Cardiac muscle cell (in vitro differentiated cells and primary cell): Measurements from ENCODE around the gene DLG2. TPM values are rescaled to one million over a fixed set of nuclear protein-coding genes. Genes with fewer than 3 reads are reported as not detected.

ENCODE experiments used
- DNase-seq, 2 donors: peaks; one replicate each; pipeline versions ENCODE4 v3.0.0 to v3.0.0-alpha.2; 2010 to 2017; ENCODE audit warnings: low read depth in 1 of 2, low spot score in 1 of 2
- H3K27ac ChIP-seq: fragments of 200-600 bp; sonication (generic); 2 replicates; pipeline ENCODE4 v1.5.1; 2016
- H3K27me3 ChIP-seq: fragments of 200-600 bp; sonication (generic); 2 replicates; pipeline ENCODE4 v1.6.0; 2016; ENCODE audit warnings: control low read depth
- H3K36me3 ChIP-seq: fragments of 200-600 bp; sonication (generic); 2 replicates; pipeline ENCODE4 v1.5.1; 2016; ENCODE audit warnings: control low read depth
- H3K4me1 ChIP-seq: fragments of 200-600 bp; sonication (generic); 2 replicates; pipeline ENCODE4 v1.8.1; 2017; ENCODE audit warnings: low read depth, mild to moderate bottlenecking, mixed run types
- H3K4me3 ChIP-seq: fragments of 200-600 bp; sonication (generic); 2 replicates; pipeline ENCODE4 v1.5.1; 2016; ENCODE audit warnings: mild to moderate bottlenecking
- H3K9me3 ChIP-seq: fragments of 200-600 bp; sonication (generic); 2 replicates; pipeline ENCODE4 v1.5.1; 2017; ENCODE audit warnings: low read depth, mild to moderate bottlenecking, control low read depth
- polyA plus RNA-seq: library from polyadenylated mRNA; unstranded; fragments of >200 nt; fragmentation: Nextera tagmentation; extraction: Ambion mirVana; gene quantifications from 2 replicates; pipeline ENCODE4 v1.2.1, GENCODE V29; 2016
- total RNA-seq: library from RNA; depleted of rRNA; stranded (reverse); fragments of >200 nt; gene quantifications from 2 replicates; pipeline ENCODE4 v1.2.3, GENCODE V29; 2016
- TF ChIP-seq, protein P1 (sequence below): IDR thresholded peaks from 2 replicates; pipeline ENCODE4 v1.5.1; 2012; ENCODE audit warnings: low read depth, mild to moderate bottlenecking, low read length

Gene DLG2
- total and polyA plus RNA-seq, 2 experiments from 2014 or later, result 3.5 to 15.9 TPM

DNA sequence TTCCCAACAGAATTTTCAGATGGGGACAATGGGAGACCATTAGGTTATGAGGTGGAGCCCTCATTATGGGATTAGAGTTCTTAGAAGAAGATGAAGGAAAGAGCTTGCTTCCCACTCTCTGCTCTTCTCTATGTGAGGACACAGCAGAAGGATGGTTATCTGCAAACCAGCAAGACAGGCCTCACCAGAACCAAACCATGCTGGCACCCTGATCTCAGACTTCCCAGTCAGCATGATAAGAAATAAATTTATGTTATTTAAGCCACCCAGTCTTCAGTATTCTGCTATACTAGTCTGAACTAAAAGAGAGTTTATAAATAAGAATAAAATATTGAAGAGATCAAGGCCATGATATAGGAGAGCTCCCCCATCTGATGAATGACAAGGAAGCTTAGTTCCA lies 1394.6 kb downstream of the DLG2 start:
- no peaks in the 10 kb centered on the region for H3K9me3 ChIP-seq
- H3K36me3 ChIP-seq, result no peaks in the 10 kb centered on the region
- TF ChIP-seq, protein P1, sequence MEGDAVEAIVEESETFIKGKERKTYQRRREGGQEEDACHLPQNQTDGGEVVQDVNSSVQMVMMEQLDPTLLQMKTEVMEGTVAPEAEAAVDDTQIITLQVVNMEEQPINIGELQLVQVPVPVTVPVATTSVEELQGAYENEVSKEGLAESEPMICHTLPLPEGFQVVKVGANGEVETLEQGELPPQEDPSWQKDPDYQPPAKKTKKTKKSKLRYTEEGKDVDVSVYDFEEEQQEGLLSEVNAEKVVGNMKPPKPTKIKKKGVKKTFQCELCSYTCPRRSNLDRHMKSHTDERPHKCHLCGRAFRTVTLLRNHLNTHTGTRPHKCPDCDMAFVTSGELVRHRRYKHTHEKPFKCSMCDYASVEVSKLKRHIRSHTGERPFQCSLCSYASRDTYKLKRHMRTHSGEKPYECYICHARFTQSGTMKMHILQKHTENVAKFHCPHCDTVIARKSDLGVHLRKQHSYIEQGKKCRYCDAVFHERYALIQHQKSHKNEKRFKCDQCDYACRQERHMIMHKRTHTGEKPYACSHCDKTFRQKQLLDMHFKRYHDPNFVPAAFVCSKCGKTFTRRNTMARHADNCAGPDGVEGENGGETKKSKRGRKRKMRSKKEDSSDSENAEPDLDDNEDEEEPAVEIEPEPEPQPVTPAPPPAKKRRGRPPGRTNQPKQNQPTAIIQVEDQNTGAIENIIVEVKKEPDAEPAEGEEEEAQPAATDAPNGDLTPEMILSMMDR, result no peak
- H3K27ac ChIP-seq, result no peak overlapping the region
- H3K27me3 ChIP-seq, result no peaks in the 10 kb centered on the region
- no peaks in the 10 kb centered on the region for H3K4me1 ChIP-seq
- no peak overlapping the region for H3K4me3 ChIP-seq
- no peak for DNase-seq

DNA sequence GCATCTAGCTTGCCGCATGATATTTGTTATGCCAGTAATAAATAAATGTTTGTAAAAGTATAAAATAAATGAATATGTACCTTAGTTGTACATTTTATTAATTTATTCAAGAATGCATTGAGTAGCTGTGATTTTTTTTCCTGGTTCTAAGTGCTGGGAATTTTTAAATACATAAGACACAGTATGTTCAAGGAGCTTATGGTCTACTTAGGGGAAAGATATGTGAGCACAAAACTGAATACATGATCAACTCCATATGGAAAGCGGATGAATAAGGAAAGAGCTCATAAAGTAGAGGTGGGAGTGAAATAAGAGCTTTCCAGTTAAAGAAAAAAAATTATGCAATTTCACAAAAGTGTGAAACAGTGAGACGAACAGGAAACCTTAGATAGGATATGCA lies 1396.7 kb downstream of the DLG2 start:
- DNase-seq, result no peak
- no peaks in the 10 kb centered on the region for H3K4me1 ChIP-seq
- no peaks in the 10 kb centered on the region for H3K9me3 ChIP-seq
- H3K36me3 ChIP-seq, result no peaks in the 10 kb centered on the region
- TF ChIP-seq, protein P1, result no peak
- no peak overlapping the region for H3K4me3 ChIP-seq
- no peak overlapping the region for H3K27ac ChIP-seq
- H3K27me3 ChIP-seq, result no peaks in the 10 kb centered on the region

DNA sequence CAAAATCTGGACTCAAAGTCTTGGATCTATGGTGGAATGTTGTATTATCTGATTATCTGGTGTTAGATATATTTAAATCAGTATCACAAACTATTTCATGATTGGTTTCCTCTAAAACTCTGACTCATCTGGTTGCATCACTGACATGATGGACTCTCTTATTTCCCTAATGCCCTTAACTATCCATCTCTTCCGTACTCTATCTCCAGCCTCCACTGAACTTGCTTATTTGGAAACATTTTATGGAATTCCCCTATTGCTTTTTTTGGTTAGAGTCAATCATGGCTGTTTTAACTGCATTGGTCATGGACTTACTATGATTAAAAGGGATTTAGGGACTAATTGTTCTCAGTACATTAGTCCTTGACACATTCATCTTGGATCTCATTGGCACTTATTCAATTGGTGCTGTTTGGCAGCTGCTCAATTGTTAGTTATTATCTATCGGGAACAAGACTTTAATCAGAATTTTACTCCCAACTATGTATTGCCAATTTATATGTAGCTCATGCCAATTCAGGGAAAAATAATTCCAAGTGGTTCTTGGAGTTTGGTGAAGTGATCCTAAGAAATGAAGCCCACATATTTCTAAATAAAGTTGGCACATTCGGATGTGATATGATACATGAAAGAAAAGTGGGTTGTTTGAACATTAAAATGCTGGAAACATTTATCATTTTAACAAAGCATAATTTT lies 1399.0 kb downstream of the DLG2 start:
- TF ChIP-seq, protein P1, result no peak
- no peaks in the 10 kb centered on the region for H3K4me1 ChIP-seq
- DNase-seq, result no peak
- no peaks in the 10 kb centered on the region for H3K9me3 ChIP-seq
- H3K27ac ChIP-seq, result no peak overlapping the region
- H3K4me3 ChIP-seq, result no peak overlapping the region
- no peaks in the 10 kb centered on the region for H3K36me3 ChIP-seq
- no peaks in the 10 kb centered on the region for H3K27me3 ChIP-seq

- DNase-seq, result no peak
- Histone ChIP-seq H3K4me1 (no peaks in the 10 kb centered on the region), H3K27me3 (no peaks in the 10 kb centered on the region), H3K36me3 (no peaks in the 10 kb centered on the region), H3K9me3 (no peaks in the 10 kb centered on the region), H3K27ac (no peak overlapping the region), H3K4me3 (no peak overlapping the region)
- TF ChIP-seq, protein P1, result no peak
These were observed 1403.1 kb downstream of the DLG2 start for GRCh38 chr11:84224042-84224441.

DNA sequence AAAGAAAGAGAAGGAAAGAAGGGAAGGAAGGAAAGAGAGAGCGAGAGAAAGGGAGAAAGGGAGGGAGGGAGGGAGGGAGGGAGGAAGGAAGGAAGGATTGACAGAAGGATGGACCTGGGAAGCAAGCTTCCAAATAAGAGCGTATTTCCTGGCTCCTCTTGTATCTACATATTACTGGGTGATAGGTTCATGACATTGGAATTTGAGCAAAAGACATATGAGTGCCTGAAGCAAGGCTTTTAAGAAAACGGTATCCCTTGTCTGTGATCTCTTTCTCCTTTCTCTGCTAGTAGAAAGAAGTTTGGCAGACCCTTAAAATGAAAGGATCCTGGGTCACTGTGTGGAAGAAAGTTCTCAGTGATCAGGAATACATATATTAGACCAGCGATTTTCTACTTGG lies 1408.8 kb downstream of the DLG2 start:
- TF ChIP-seq, protein P1, result no peak
- H3K4me1 ChIP-seq, result no peaks in the 10 kb centered on the region
- no peaks in the 10 kb centered on the region for H3K27me3 ChIP-seq
- H3K36me3 ChIP-seq, result no peaks in the 10 kb centered on the region
- H3K9me3 ChIP-seq, result no peaks in the 10 kb centered on the region
- no peak for DNase-seq
- H3K27ac ChIP-seq, result no peak overlapping the region
- H3K4me3 ChIP-seq, result no peak overlapping the region
